Hepatocyte (in vitro differentiated cells): ENCODE results near the gene PHKB. TPM values are rescaled to one million over a fixed set of nuclear protein-coding genes. Genes with fewer than 3 reads are reported as not detected.

Experiments
- DNase-seq: peaks from one replicate; pipeline ENCODE4 v3.0.0-alpha.2; 2016; ENCODE audit warnings: low spot score
- H2AFZ ChIP-seq: fragments of 200-600 bp; sonication (generic); 2 replicates; pipeline ENCODE4 v1.6.0; 2016; ENCODE audit warnings: antibody characterized with exemption, mild to moderate bottlenecking
- H3K27ac ChIP-seq: fragments of 200-600 bp; sonication (generic); 2 replicates; pipeline ENCODE4 v1.5.1; 2016; ENCODE audit warnings: mild to moderate bottlenecking
- H3K27me3 ChIP-seq: fragments of 200-600 bp; sonication (generic); 2 replicates; pipeline ENCODE4 v1.6.1; 2016
- H3K36me3 ChIP-seq: fragments of 200-600 bp; sonication (generic); replicated peaks from 2 replicates; pipeline ENCODE4 v1.5.1; 2016; ENCODE audit warnings: low read depth; ENCODE audit not compliant: insufficient read depth
- H3K4me1 ChIP-seq: fragments of 200-600 bp; sonication (generic); 2 replicates; pipeline ENCODE4 v1.5.1; 2016; ENCODE audit warnings: mild to moderate bottlenecking, moderate library complexity; ENCODE audit not compliant: insufficient read depth
- H3K4me2 ChIP-seq: fragments of 200-600 bp; sonication (generic); 2 replicates; pipeline ENCODE4 v1.6.0; 2016
- H3K4me3 ChIP-seq: fragments of 200-600 bp; sonication (generic); 2 replicates; pipeline ENCODE4 v1.5.1; 2016; ENCODE audit warnings: mild to moderate bottlenecking
- H3K79me2 ChIP-seq: fragments of 200-600 bp; sonication (generic); 2 replicates; pipeline ENCODE4 v1.6.0; 2017; ENCODE audit warnings: mild to moderate bottlenecking
- H3K9me2 ChIP-seq: fragments of 200-600 bp; sonication (generic); replicated peaks from 2 replicates; pipeline ENCODE4 v1.6.0; 2017; ENCODE audit warnings: mild to moderate bottlenecking; ENCODE audit not compliant: insufficient read depth
- H3K9me3 ChIP-seq: fragments of 200-600 bp; sonication (generic); 2 replicates; pipeline ENCODE4 v1.5.1; 2016; ENCODE audit warnings: low read depth, mild to moderate bottlenecking
- H4K20me1 ChIP-seq: fragments of 200-600 bp; sonication (generic); 2 replicates; pipeline ENCODE4 v1.6.0; 2016; ENCODE audit warnings: mild to moderate bottlenecking; ENCODE audit not compliant: insufficient read depth, poor library complexity, severe bottlenecking
- EZH2 ChIP-seq: fragments of 200-600 bp; sonication (generic); IDR thresholded peaks from 2 replicates; pipeline ENCODE4 v1.6.1; 2016; ENCODE audit warnings: antibody characterized with exemption, mild to moderate bottlenecking, borderline replicate concordance
- EZH2phosphoT487 ChIP-seq: fragments of 200-600 bp; sonication (generic); IDR thresholded peaks from one replicate; pipeline ENCODE4 v1.6.1; 2018; ENCODE audit warnings: antibody characterized with exemption, mild to moderate bottlenecking, low read depth, moderate library complexity; ENCODE audit not compliant: unreplicated experiment, severe bottlenecking
- WGBS: methylation state at CpG from one replicate; pipeline ENCODE4 v1.1.6; 2016; ENCODE audit warnings: low lambda C conversion rate; ENCODE audit errors: missing lambda C conversion rate; 5-methylcytosine and 5-hydroxymethylcytosine counted together
- polyA plus RNA-seq: library from polyadenylated mRNA; unstranded; fragments of >200 nt; fragmentation: Nextera tagmentation; extraction: Ambion mirVana; gene quantifications from 2 replicates; pipeline ENCODE4 v1.2.1, GENCODE V29; 2016
- total RNA-seq: library from RNA; depleted of rRNA; stranded (reverse); fragments of >200 nt; gene quantifications from 2 replicates; pipeline ENCODE4 v1.2.3, GENCODE V29; 2014
- TF ChIP-seq, protein P1 (sequence below): fragments of 200-600 bp; sonication (generic); IDR thresholded peaks from 2 replicates; pipeline ENCODE4 v1.5.1; 2016; ENCODE audit warnings: antibody characterized with exemption, mild to moderate bottlenecking; ENCODE audit not compliant: poor library complexity

Gene PHKB
- total RNA-seq (71.7 and 79.4 TPM in 2 replicates), polyA plus RNA-seq (28.7 and 29.3 TPM in 2 replicates)

DNA sequence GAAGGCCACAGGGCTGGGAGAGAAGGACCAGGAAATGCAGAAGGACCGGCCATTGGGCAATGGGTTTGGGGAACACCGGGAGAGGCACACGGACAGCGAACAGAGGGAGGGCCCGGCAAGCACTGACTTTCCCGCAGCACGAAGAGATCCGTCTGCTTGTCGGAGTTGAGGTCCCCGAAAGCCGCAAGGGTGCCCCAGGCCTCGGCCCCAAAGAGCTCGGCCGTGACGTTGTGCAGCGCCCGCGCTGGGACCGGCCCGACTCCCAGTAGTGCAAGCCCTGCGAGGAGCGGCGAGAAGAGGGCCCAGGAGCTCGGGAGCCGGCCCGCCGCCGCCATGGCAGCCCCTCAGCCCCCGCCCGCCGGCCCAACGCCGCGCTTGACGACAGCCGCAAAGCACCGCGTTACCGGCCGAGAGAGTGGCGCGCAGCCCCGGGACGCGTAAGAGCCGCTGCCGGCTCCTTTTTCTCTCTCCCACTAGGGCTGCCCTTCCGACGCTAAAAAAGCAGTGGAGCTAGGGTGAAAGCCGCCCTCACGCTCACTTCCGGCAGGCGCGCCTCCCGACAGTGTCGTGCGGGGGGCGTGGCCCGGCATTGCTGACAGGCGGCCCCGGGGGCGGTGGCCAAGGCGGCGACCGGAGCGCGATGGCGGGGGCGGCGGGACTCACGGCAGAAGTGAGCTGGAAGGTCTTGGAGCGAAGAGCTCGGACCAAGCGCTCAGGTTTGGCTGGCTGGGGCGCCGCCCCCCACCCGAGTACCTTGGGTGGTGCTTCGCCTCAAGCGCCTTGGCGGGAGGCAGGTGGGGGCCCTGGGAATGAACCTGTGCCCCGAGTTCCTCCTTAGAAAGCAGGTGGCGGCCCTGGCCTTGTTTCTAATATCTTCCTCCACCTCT is at the start of gene PHKB, which contains the start of gene ITFG1:
Gene PHKB (plus strand): TSS at position 621 of the 887 bp plus-strand sequence. CDS start 20 bp downstream, at position 641.
Gene ITFG1 (minus strand): TSS at position 353 of the 887 bp plus-strand sequence. CDS start 18 bp downstream, at position 335.
- WGBS: 1% methylated on average over 72 of the region's 82 CpGs

DNA sequence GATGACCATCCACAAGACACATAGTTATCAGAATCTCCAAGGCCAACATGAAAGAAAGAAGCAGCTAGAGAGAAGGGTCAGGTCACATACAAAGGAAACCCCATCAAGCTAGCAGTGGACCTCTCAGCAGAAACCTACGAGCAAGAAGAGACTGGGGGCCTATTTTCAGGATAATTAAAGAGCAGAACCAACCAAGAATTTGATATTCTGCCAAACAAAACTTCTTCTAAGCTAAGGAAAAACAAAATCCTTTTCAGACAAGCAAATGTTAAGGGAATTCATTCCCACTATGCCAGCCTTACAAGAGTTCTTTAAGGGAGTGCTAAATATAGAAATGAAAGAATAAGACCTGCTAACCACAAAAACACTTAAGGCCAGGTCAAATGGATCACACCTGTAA is 48.1 kb upstream of the PHKB start:
- Histone ChIP-seq H3K27me3 (no peaks in the 10 kb centered on the region), H4K20me1 (no peaks in the 10 kb centered on the region), H3K9me3 (no peaks in the 10 kb centered on the region), H3K4me3 (no peak overlapping the region), H3K4me2 (no peak overlapping the region), H3K4me1 (no peaks in the 10 kb centered on the region), H2AFZ (no peak overlapping the region), H3K79me2 (no peaks in the 10 kb centered on the region), H3K9me2 (no peaks in the 10 kb centered on the region), H3K27ac (no peak overlapping the region), H3K36me3 (no peaks in the 10 kb centered on the region)
- TF ChIP-seq EZH2phosphoT487: no peak
- TF ChIP-seq, protein P1, sequence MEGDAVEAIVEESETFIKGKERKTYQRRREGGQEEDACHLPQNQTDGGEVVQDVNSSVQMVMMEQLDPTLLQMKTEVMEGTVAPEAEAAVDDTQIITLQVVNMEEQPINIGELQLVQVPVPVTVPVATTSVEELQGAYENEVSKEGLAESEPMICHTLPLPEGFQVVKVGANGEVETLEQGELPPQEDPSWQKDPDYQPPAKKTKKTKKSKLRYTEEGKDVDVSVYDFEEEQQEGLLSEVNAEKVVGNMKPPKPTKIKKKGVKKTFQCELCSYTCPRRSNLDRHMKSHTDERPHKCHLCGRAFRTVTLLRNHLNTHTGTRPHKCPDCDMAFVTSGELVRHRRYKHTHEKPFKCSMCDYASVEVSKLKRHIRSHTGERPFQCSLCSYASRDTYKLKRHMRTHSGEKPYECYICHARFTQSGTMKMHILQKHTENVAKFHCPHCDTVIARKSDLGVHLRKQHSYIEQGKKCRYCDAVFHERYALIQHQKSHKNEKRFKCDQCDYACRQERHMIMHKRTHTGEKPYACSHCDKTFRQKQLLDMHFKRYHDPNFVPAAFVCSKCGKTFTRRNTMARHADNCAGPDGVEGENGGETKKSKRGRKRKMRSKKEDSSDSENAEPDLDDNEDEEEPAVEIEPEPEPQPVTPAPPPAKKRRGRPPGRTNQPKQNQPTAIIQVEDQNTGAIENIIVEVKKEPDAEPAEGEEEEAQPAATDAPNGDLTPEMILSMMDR: no peak
- WGBS: 100% methylated on average over 1 of the region's 1 CpG
- no peak for DNase-seq

More for the DNA sequence above, at the start of gene PHKB, which contains the start of gene ITFG1:
- Histone ChIP-seq H2AFZ (peak within 1 kb of the TSS; percentile 88), H3K4me1 (peaks cover 17% of the 10 kb centered on the region), H3K9me2 (no peaks in the 10 kb centered on the region), H3K4me3 (peak within 1 kb of the TSS; percentile 79), H3K9me3 (no peaks in the 10 kb centered on the region), H3K4me2 (peak within 1 kb of the TSS; percentile 91), H3K79me2 (peaks cover 62% of the 10 kb centered on the region), H3K27me3 (no peaks in the 10 kb centered on the region), H3K27ac (peak within 1 kb of the TSS; percentile 99), H4K20me1 (no peaks in the 10 kb centered on the region), H3K36me3 (no peaks in the 10 kb centered on the region)
- DNase-seq: peak; percentile 95
- TF ChIP-seq EZH2phosphoT487: no peak
- TF ChIP-seq EZH2: no peak
- TF ChIP-seq, protein P1: no peak

DNA sequence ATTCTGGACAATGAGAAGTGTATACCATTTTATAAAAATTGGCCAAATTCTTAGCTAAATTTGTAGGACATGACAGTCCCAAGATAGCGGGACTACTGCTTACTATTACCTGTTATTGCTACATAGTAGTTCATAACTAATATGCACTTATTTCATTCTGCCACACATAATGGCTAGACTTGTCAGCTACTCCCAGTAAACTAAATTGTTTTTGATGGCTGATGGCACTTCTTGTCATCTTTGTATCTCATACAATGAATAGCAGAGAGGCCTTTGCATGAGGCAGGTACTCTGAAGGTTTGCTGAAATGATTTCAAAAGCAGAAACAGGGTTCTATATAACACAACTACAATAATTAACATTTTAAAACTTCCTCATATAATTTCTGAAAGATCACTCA is 44.3 kb upstream of the PHKB start:
- Histone ChIP-seq H3K9me3 (no peaks in the 10 kb centered on the region), H3K79me2 (no peaks in the 10 kb centered on the region), H3K36me3 (no peaks in the 10 kb centered on the region), H3K4me2 (no peak overlapping the region), H3K27ac (no peak overlapping the region), H4K20me1 (no peaks in the 10 kb centered on the region), H3K4me1 (no peaks in the 10 kb centered on the region), H3K9me2 (no peaks in the 10 kb centered on the region), H3K4me3 (no peak overlapping the region), H2AFZ (no peak overlapping the region), H3K27me3 (no peaks in the 10 kb centered on the region)
- no peak for TF ChIP-seq EZH2phosphoT487
- no peak for TF ChIP-seq EZH2
- TF ChIP-seq, protein P1: no peak
- no peak for DNase-seq
- 96% methylated on average over 1 of the region's 1 CpG for WGBS
